ENCODE results near the gene RNF144A.

RNF144A gene

DNA sequence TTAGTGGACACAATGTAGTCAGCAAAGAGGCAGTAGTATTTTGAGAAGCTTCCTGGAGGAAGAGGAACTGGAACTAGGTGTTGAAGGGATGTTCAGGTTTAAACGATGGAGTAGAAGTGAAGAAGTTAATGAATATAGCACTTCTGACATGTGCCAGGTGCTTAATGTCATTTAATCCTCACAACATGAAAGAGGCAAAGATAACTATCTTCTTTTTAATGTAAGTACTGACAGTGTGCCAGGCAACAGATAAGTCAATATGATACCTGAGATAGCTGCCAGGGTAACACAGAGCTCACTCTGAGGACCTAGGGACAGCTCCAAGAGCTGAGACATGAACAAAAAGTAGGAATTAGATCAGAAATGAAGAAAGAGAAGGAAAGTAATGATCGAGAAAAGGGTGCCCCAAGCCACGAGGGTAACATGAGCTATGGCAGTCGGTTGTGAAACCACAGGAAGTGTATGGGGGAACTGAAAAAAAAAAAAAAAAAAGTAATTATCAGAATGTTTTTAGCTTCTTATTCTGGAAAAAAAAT lies 140.7 kb downstream of the RNF144A start:
- no peak overlapping the region for H3K4me3 ChIP-seq (ENCODE audit: insufficient read length, low read depth)
- no peak overlapping the region for H3K9ac ChIP-seq (ENCODE audit: insufficient read length, low read depth)
- TF ChIP-seq ZNF274 (IDR thresholded peaks at IDR 0.05; ENCODE audit: low read depth, low read length) (no peak), SUZ12 (IDR thresholded peaks at IDR 0.05; ENCODE audit: extremely low read depth, insufficient read depth, insufficient read length) (no peak), YY1 (IDR thresholded peaks at IDR 0.05; ENCODE audit: insufficient read depth, insufficient read length) (no peak)
- no peak for DNase-seq (ENCODE audit: low read depth, low spot score)
- H3K4me1 ChIP-seq (ENCODE audit: insufficient read depth, insufficient read length) = no peaks in the 10 kb centered on the region
- no peaks in the 10 kb centered on the region for H3K36me3 ChIP-seq (ENCODE audit: insufficient read depth, insufficient read length, low read length)
- no peaks in the 10 kb centered on the region for H3K27me3 ChIP-seq (ENCODE audit: insufficient read depth, insufficient read length)
- no peaks in the 10 kb centered on the region for H3K9me3 ChIP-seq (ENCODE audit: insufficient read depth, low read length)

DNA sequence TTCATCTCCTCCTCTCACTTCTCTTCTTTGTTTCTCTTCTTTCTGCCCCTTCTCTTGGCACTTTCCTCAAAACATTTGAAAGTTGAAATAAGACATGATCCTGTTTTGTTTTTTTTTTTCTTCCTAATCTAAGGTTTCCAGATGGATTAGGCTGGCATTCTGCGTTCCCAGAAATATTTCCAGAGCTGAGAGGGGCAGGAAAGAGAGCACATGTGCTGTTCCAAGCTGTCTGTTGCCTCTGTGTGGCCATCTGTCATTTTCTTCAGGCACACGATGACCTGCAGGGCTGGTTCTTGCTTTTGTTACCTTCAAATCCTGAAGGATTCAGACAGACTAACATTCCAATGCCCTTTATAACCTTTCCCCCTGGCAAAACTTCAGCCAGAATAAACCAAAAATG lies 142.9 kb downstream of the RNF144A start:
- H3K4me1 ChIP-seq (ENCODE audit: insufficient read depth, insufficient read length) = no peaks in the 10 kb centered on the region
- H3K4me3 ChIP-seq (ENCODE audit: insufficient read length, low read depth) = no peak overlapping the region
- H3K36me3 ChIP-seq (ENCODE audit: insufficient read depth, insufficient read length, low read length) = no peaks in the 10 kb centered on the region
- TF ChIP-seq YY1 (IDR thresholded peaks at IDR 0.05; ENCODE audit: insufficient read depth, insufficient read length) (no peak), SUZ12 (IDR thresholded peaks at IDR 0.05; ENCODE audit: extremely low read depth, insufficient read depth, insufficient read length) (no peak), ZNF274 (IDR thresholded peaks at IDR 0.05; ENCODE audit: low read depth, low read length) (no peak)
- no peaks in the 10 kb centered on the region for H3K27me3 ChIP-seq (ENCODE audit: insufficient read depth, insufficient read length)
- no peak overlapping the region for H3K9ac ChIP-seq (ENCODE audit: insufficient read length, low read depth)
- DNase-seq (ENCODE audit: low read depth, low spot score) = no peak
- peaks cover 4% of the 10 kb centered on the region; the same call in 1 of the 2 replicates for H3K9me3 ChIP-seq (ENCODE audit: insufficient read depth, low read length)

DNA sequence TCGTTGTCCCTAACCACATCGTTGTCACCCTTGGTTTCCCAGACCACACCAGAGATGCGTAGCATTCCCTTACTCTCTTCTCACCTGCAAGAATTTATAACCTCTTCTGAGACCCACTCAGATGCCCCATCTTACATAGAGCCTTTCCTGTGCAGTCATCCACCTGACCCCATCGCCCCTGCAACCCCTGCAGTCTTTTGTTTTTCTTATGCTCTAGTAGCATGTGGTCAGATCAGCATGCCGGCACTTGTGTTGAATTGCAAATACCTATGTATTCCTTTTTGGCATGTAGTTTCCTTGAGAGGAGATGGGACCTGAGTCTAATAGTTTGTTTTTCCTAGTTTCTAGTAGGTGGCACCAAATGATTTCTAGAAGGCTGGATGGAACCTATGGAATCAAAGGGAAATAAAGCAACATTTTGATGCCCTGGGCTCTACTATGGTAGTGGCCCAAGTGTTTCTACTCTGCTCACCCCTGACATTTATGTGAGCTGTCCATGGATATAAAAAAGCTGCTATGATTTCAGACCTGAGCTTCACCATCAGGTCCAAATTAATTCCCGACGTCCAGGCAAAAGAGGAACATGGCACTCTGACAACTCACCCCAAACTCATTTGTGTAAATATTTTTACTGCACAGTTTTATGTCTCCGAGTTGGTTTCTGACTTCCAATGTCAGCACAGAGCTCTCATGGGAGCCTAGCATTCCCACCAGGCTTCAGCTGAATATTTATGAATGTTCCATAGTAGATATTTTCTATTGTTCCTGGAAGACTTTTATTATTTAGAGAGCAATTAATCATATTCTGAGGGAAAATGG lies 143.6 kb downstream of the RNF144A start:
- Histone ChIP-seq H3K9me3 (ENCODE audit: insufficient read depth, low read length) (peaks cover 4% of the 10 kb centered on the region; the same call in 1 of the 2 replicates), H3K9ac (ENCODE audit: insufficient read length, low read depth) (no peak overlapping the region), H3K36me3 (ENCODE audit: insufficient read depth, insufficient read length, low read length) (no peaks in the 10 kb centered on the region), H3K27me3 (ENCODE audit: insufficient read depth, insufficient read length) (no peaks in the 10 kb centered on the region), H3K4me1 (ENCODE audit: insufficient read depth, insufficient read length) (no peaks in the 10 kb centered on the region), H3K4me3 (ENCODE audit: insufficient read length, low read depth) (no peak overlapping the region)
- no peak for DNase-seq (ENCODE audit: low read depth, low spot score)
- no peak for TF ChIP-seq YY1 (IDR thresholded peaks at IDR 0.05; ENCODE audit: insufficient read depth, insufficient read length)

DNA sequence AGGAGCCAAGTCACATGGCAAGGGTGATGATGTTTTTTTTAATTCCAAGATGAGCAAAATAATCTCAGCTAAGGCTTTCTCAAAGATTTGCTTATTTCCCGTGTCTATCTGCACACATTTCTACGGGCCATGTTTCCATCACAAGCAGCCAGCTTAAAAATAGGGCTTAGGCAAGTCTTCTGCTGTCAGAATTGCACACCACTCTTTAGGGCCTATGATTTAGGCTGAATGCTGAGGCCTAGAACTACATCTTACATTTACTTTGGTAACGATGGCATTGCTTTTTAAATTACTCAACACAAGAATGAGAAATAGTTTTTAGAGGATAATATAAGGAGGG lies 144.2 kb downstream of the RNF144A start:
- peaks cover 4% of the 10 kb centered on the region; the same call in 1 of the 2 replicates for H3K9me3 ChIP-seq (ENCODE audit: insufficient read depth, low read length)
- no peaks in the 10 kb centered on the region for H3K36me3 ChIP-seq (ENCODE audit: insufficient read depth, insufficient read length, low read length)
- TF ChIP-seq ZNF274 (IDR thresholded peaks at IDR 0.05; ENCODE audit: low read depth, low read length) (no peak), YY1 (IDR thresholded peaks at IDR 0.05; ENCODE audit: insufficient read depth, insufficient read length) (no peak), SUZ12 (IDR thresholded peaks at IDR 0.05; ENCODE audit: extremely low read depth, insufficient read depth, insufficient read length) (no peak)
- no peak overlapping the region for H3K4me3 ChIP-seq (ENCODE audit: insufficient read length, low read depth)
- H3K27me3 ChIP-seq (ENCODE audit: insufficient read depth, insufficient read length) = no peaks in the 10 kb centered on the region
- no peaks in the 10 kb centered on the region for H3K4me1 ChIP-seq (ENCODE audit: insufficient read depth, insufficient read length)
- no peak overlapping the region for H3K9ac ChIP-seq (ENCODE audit: insufficient read length, low read depth)
- DNase-seq (ENCODE audit: low read depth, low spot score) = no peak

DNA sequence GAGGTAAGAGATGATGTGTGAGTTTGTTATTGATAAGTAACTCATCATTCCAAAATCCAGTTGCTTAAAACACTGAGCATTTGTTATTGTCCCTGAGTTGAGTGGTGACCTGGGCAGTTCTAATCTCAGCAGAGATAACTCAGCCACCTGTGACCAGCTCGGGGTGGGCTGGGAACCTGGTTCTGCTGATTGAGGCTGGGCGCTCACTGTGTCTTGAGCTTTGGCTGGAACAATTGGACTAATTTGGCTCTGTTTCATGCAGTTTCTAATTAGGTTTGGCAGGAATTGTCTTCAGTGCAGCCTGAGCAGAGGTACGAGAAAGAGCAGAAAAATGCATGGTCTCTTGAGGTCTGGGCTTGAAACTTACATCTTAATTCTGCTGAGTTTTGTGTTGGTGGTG lies 144.7 kb downstream of the RNF144A start:
- no peaks in the 10 kb centered on the region for H3K27me3 ChIP-seq (ENCODE audit: insufficient read depth, insufficient read length)
- H3K4me3 ChIP-seq (ENCODE audit: insufficient read length, low read depth) = no peak overlapping the region
- TF ChIP-seq SUZ12 (IDR thresholded peaks at IDR 0.05; ENCODE audit: extremely low read depth, insufficient read depth, insufficient read length) (no peak), YY1 (IDR thresholded peaks at IDR 0.05; ENCODE audit: insufficient read depth, insufficient read length) (no peak), ZNF274 (IDR thresholded peaks at IDR 0.05; ENCODE audit: low read depth, low read length) (no peak)
- no peaks in the 10 kb centered on the region for H3K36me3 ChIP-seq (ENCODE audit: insufficient read depth, insufficient read length, low read length)
- no peak for DNase-seq (ENCODE audit: low read depth, low spot score)
- H3K9me3 ChIP-seq (ENCODE audit: insufficient read depth, low read length) = peaks cover 4% of the 10 kb centered on the region; the same call in 1 of the 2 replicates
- H3K4me1 ChIP-seq (ENCODE audit: insufficient read depth, insufficient read length) = no peaks in the 10 kb centered on the region
- no peak overlapping the region for H3K9ac ChIP-seq (ENCODE audit: insufficient read length, low read depth)

DNA sequence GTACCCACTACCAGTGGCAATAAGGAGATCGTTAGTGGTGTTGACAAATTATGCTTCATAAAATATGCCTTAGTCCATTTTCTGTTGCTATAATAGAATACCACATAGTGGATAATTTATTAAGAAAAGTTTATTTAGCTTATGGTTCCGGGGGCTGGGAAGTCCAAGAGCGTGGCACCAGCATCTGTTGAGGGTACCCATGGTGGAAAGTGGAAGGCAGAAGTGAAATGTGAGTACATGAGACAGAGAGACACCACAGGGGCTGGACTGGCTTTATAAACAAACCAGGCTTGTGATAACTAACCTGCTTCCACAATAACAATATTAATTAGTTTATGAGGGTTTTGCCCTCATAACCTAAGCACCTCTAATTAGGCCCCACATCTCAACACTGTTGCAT lies 146.6 kb downstream of the RNF144A start:
- Histone ChIP-seq H3K9ac (ENCODE audit: insufficient read length, low read depth) (no peak overlapping the region), H3K27me3 (ENCODE audit: insufficient read depth, insufficient read length) (no peaks in the 10 kb centered on the region), H3K9me3 (ENCODE audit: insufficient read depth, low read length) (peaks cover 4% of the 10 kb centered on the region; the same call in 1 of the 2 replicates), H3K4me1 (ENCODE audit: insufficient read depth, insufficient read length) (no peaks in the 10 kb centered on the region), H3K36me3 (ENCODE audit: insufficient read depth, insufficient read length, low read length) (no peaks in the 10 kb centered on the region), H3K4me3 (ENCODE audit: insufficient read length, low read depth) (no peak overlapping the region)
- no peak for DNase-seq (ENCODE audit: low read depth, low spot score)
- TF ChIP-seq YY1 (IDR thresholded peaks at IDR 0.05; ENCODE audit: insufficient read depth, insufficient read length) (no peak), ZNF274 (IDR thresholded peaks at IDR 0.05; ENCODE audit: low read depth, low read length) (no peak), SUZ12 (IDR thresholded peaks at IDR 0.05; ENCODE audit: extremely low read depth, insufficient read depth, insufficient read length) (no peak)

DNA sequence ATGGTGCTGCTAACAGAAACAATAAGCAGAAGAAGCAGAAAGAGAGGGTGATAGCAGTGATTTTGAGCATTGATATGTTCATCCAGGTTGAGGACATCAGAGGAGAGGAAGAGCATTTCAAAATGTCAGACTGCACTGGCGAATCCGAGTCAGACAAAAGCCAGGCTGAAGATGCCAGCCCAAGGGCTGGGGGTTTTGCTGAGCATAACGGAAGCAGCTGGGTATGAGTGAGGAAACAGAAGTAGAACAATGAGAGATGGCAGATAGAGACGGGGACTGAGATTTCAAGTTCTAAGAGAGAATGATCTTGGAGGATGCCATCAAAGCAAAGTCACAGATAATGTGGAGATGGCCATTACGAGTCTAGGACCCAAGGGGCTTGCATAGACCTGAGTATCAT lies 151.2 kb downstream of the RNF144A start:
- TF ChIP-seq YY1 (IDR thresholded peaks at IDR 0.05; ENCODE audit: insufficient read depth, insufficient read length) = no peak
- no peak for TF ChIP-seq SUZ12 (IDR thresholded peaks at IDR 0.05; ENCODE audit: extremely low read depth, insufficient read depth, insufficient read length)
- TF ChIP-seq ZNF274 (IDR thresholded peaks at IDR 0.05; ENCODE audit: low read depth, low read length) = no peak
- no peaks in the 10 kb centered on the region for H3K36me3 ChIP-seq (ENCODE audit: insufficient read depth, insufficient read length, low read length)
- H3K4me3 ChIP-seq (ENCODE audit: insufficient read length, low read depth) = no peak overlapping the region
- no peaks in the 10 kb centered on the region for H3K4me1 ChIP-seq (ENCODE audit: insufficient read depth, insufficient read length)
- H3K9ac ChIP-seq (ENCODE audit: insufficient read length, low read depth) = no peak overlapping the region
- no peak for DNase-seq (ENCODE audit: low read depth, low spot score)
- no peaks in the 10 kb centered on the region for H3K27me3 ChIP-seq (ENCODE audit: insufficient read depth, insufficient read length)
- peaks cover 4% of the 10 kb centered on the region; the same call in 1 of the 2 replicates for H3K9me3 ChIP-seq (ENCODE audit: insufficient read depth, low read length)

All from NT2/D1 (cell line).